ENCODE measurements around the gene APOA5.

Gene APOA5

DNA sequence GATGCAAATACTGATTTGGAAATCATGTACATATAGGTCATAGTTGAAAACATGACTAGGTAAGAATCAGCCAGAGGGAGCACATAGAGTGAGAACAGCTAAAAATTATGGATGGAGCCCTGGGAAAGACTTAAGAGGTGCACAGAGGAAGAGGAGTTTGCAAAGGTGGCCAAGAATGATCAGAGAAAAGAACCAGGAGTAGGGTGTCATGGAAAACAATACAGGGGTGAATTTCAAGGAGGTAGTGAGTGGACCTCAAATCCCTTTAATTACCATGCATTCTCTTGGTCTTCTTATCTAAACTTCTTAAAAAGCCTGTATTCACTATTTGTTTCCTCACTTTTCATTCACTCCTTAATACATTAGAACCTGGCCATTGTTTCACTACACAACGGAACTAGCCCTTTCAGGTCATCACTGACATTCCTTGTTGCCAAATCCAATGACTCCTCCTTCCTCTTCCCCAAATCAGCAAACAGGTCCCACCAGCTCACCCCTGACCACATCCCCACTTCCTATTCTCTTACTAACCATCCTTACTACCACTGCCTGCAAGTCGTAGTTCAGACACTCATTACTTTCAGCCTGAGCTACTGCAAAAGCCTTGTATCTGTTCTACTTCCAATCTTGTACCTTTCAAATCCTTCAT is 41.5 kb downstream of the APOA5 start:
- Histone ChIP-seq H3K36me3 (ENCODE audit: control insufficient read depth, low read depth, low read length) (peaks cover 61% of the 10 kb centered on the region), H3K4me1 (ENCODE audit: control insufficient read depth, low read depth, low read length) (no peaks in the 10 kb centered on the region), H3K4me3 (ENCODE audit: low read length) (no peak overlapping the region), H3K9ac (ENCODE audit: low read length) (no peak overlapping the region), H3K9me3 (ENCODE audit: control insufficient read depth, low read depth, low read length) (no peaks in the 10 kb centered on the region), H3K27ac (ENCODE audit: low read length) (no peak overlapping the region), H3K27me3 (ENCODE audit: control insufficient read depth, insufficient read depth, low read length) (no peaks in the 10 kb centered on the region)

GRCh38 chr11:116742104-116742503 is 49.6 kb downstream of the APOA5 start:
- H3K27ac ChIP-seq (ENCODE audit: low read length) = no peak overlapping the region
- peaks cover 4% of the 10 kb centered on the region for H3K4me1 ChIP-seq (ENCODE audit: control insufficient read depth, low read depth, low read length)
- H3K9me3 ChIP-seq (ENCODE audit: control insufficient read depth, low read depth, low read length) = no peaks in the 10 kb centered on the region
- H3K27me3 ChIP-seq (ENCODE audit: control insufficient read depth, insufficient read depth, low read length) = no peaks in the 10 kb centered on the region
- peaks cover 9% of the 10 kb centered on the region for H3K36me3 ChIP-seq (ENCODE audit: control insufficient read depth, low read depth, low read length)
- H3K4me3 ChIP-seq (ENCODE audit: low read length) = no peak overlapping the region
- H3K9ac ChIP-seq (ENCODE audit: low read length) = no peak overlapping the region

DNA sequence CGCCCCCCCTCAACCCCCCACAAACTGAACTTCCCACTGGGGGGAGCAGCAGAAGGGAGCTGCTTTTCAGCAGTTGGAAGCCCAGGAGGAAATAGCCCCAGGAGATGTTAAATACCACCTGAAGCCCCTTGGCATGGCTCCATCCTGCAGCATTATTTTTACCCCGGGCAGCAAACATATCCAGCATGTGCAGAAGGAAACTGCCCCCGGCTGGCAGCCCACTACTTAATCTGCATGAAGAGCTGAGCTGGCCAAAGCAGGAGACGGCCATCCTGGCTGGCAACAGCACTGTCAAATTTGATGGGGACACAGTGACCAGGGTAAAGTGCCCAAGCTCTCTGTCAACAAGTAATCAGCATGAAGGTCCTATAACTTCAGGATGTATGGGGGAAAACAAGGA is 50.9 kb downstream of the APOA5 start:
- H3K4me1 ChIP-seq (ENCODE audit: control insufficient read depth, low read depth, low read length) = peaks cover 4% of the 10 kb centered on the region
- H3K36me3 ChIP-seq (ENCODE audit: control insufficient read depth, low read depth, low read length) = no peaks in the 10 kb centered on the region

More for the DNA sequence above, 50.9 kb downstream of the APOA5 start:
- Histone ChIP-seq H3K4me3 (ENCODE audit: low read length) (no peak overlapping the region), H3K9ac (ENCODE audit: low read length) (no peak overlapping the region), H3K9me3 (ENCODE audit: control insufficient read depth, low read depth, low read length) (no peaks in the 10 kb centered on the region), H3K27me3 (ENCODE audit: control insufficient read depth, insufficient read depth, low read length) (no peaks in the 10 kb centered on the region), H3K27ac (ENCODE audit: low read length) (no peak overlapping the region)

Measured in iPS-18a (cell line).